Fibroblast of villous mesenchyme (primary cell): ENCODE data around the gene MFSD6. TPM values are rescaled to one million over a fixed set of nuclear protein-coding genes. Genes with fewer than 3 reads are reported as not detected.
A peak's percentile ranks its signal among the peaks of the same experiment; 100 is the strongest.
"Not testable (repeated sequence)": the region's sequence is repeated elsewhere in the genome, so short reads cannot be mapped to it uniquely, and the experiment has no call there.

ENCODE experiments used
- DNase-seq: peaks from one replicate; pipeline ENCODE4 v3.0.0-alpha.2; 2010; ENCODE audit warnings: low read depth
- H3K4me3 ChIP-seq: 2 replicates; pipeline ENCODE4 v1.5.1; 2011; ENCODE audit warnings: low read depth, mild to moderate bottlenecking, low read length
- total RNA-seq: library from RNA; depleted of rRNA; stranded (reverse); fragments of >200 nt; gene quantifications from 2 replicates; pipeline ENCODE4 v1.2.3, GENCODE V29; 2012
- TF ChIP-seq, protein P1 (sequence below): IDR thresholded peaks from 2 replicates; pipeline ENCODE4 v1.5.1; 2012; ENCODE audit warnings: low read depth, mild to moderate bottlenecking, low read length; ENCODE audit not compliant: insufficient read depth

Gene MFSD6
- total RNA-seq, 1 donor: 14.7 TPM

DNA sequence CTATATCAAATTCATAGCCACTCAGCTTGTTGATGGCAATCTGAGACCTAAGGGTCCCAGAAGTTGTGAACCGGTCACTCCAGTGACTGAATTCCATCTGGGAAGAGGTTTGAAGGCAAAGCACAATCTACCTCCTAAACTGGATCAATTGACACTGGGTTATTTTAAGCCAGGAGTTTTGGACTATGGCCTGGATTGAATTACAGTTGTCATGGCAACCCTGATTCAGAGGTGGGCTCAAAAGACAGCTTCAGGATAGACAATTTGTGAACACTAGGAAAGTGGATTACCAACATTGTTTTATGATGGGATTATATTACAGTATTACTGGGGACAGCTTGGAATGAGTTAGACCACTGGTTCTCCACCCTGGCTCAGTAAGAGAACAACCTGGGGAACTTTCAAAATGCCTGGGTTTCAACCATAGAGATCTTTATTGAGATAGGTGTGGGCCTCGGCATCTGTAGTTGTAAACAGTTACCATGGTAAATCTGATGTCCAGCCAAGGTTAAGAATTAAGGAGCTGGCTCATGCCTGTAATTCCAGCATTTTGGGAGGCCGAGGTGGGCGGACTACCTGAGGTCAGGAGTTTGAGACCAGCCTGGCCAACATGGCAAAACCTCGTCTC is 58.8 kb downstream of the MFSD6 start:
- no peak for DNase-seq
- TF ChIP-seq, protein P1, sequence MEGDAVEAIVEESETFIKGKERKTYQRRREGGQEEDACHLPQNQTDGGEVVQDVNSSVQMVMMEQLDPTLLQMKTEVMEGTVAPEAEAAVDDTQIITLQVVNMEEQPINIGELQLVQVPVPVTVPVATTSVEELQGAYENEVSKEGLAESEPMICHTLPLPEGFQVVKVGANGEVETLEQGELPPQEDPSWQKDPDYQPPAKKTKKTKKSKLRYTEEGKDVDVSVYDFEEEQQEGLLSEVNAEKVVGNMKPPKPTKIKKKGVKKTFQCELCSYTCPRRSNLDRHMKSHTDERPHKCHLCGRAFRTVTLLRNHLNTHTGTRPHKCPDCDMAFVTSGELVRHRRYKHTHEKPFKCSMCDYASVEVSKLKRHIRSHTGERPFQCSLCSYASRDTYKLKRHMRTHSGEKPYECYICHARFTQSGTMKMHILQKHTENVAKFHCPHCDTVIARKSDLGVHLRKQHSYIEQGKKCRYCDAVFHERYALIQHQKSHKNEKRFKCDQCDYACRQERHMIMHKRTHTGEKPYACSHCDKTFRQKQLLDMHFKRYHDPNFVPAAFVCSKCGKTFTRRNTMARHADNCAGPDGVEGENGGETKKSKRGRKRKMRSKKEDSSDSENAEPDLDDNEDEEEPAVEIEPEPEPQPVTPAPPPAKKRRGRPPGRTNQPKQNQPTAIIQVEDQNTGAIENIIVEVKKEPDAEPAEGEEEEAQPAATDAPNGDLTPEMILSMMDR: no peak
- no peak overlapping the region for H3K4me3 ChIP-seq

DNA sequence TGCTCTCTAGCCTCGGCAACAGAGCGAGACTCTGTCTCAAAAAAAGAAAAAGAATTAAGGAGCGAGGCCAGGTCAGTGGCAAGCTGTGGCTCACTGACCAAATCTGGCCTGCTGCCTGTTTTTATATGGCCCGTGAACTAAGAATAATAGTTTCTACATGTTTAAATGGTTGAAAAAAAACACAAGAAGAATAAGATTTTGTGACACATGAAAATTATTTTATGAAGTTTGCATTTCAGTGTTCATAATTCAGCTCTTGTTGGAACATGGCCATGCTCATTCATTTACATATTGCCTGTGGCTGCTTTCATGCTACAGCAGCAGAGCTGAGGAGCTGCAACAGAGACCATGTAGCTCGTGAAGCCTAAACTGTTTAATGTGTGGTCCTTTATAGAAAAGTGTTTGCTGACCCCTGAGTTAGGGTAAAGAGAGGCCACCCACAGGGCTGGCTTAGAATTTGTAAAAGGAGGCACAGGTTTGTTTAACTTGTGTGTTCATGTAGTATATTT is 59.5 kb downstream of the MFSD6 start:
- DNase-seq: peak; percentile 10
- TF ChIP-seq, protein P1: no peak
- H3K4me3 ChIP-seq: no peak overlapping the region

DNA sequence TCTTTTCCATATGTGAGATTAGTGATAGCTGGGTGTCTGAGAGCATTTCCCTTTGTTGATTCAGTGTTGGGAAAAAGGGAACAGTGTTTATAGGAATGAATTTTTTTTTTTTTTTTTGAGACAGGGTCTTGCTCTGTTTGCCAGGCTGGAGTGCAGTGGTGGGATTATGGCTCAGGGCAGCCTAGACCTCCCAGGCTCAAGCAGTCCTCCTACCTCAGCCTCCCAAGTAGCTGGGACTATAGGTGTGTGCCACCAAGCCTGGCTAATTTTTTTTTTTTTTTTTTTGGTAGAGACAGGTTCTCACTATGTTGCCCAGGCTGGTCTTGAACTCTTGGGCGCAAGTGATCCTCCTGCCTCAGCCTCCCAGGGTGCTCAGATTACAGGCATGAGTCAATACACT is 60.2 kb downstream of the MFSD6 start:
- not testable (repeated sequence) for H3K4me3 ChIP-seq, DNase-seq

DNA sequence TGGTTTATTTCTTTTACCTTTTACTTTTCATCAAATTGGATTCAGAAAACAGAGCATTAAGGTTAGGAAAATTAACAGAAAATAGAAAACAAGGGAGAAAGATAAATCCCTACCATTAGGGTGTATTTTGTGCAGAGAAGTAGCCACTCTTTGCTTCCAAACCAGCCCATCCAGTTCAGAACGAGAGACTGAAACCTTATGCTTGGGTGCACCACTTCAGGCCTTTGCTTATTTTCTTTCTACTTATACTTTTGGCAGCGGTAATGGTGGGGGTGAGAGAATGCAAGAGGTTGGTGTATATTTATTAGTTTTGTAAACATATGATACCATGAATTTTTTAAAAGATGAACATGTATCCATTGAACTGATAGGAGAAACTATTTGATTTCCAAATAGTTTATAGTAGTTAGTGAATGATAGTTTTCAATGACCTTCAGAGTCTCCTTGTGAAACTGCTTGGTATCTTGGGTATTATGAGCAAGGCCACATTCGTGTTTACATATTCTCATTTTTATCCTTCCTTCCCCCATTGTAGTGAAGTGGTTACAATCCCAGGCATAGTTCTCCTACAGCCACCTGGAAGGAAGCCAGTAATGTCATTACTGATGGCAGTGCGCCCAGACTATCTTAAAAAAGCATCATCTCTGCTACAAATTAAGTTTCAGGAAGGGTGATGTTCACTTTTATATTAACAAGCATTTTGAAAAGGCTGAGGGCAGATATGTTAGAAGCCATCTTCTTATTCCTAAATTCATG is 60.8 kb downstream of the MFSD6 start:
- DNase-seq: peak; percentile 95
- TF ChIP-seq, protein P1: no peak
- no peak overlapping the region for H3K4me3 ChIP-seq

DNA sequence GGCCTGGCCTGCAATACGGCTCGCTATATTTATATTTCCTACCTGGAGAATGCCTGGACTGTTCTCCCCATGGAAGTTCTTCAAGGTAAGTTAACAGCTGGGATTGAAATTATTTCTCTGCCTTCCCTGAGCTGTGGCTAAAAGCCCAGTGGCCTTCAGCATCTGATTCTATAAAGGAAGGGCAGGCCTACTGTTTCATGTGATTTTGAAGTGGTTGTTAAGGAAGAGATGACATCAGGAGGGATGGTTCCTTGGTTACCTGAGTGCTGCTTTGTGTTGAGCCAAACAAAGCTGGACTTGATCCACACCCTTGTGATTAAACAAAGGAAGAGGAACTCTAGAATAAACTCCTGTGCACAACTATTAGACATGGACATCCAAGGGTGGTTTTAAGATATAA is 61.6 kb downstream of the MFSD6 start:
- peak; percentile 57 for DNase-seq
- TF ChIP-seq, protein P1: no peak

DNA sequence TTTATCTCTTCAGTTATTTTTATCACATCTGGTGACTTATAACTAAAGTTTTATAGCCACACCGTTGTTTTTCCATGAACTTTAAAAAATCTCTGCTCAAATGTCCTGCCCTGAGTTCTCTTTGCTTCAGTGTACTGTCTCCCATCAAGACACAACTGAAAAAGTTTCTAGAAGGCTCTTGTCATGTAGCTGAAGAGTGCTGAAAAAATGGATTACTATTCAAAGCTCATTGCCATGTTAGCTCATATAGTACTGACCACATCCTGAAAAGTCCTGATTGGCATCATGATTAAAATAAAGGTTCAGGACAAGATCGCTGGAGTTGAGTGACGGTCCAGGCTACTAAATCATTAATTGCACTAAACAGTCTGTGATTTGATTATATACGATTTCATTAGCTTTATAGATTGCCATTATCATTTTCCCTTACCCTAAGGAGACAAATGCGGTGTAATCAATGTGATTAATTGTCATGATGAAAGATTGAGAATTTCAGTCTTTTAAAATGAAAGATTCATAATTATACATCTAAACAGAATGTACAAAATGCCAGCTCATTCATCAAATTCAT is 62.2 kb downstream of the MFSD6 start:
- DNase-seq: peak; percentile 23
- H3K4me3 ChIP-seq: no peak overlapping the region
- TF ChIP-seq, protein P1: no peak

More for the DNA sequence above, 61.6 kb downstream of the MFSD6 start:
- no peak overlapping the region for H3K4me3 ChIP-seq

DNA sequence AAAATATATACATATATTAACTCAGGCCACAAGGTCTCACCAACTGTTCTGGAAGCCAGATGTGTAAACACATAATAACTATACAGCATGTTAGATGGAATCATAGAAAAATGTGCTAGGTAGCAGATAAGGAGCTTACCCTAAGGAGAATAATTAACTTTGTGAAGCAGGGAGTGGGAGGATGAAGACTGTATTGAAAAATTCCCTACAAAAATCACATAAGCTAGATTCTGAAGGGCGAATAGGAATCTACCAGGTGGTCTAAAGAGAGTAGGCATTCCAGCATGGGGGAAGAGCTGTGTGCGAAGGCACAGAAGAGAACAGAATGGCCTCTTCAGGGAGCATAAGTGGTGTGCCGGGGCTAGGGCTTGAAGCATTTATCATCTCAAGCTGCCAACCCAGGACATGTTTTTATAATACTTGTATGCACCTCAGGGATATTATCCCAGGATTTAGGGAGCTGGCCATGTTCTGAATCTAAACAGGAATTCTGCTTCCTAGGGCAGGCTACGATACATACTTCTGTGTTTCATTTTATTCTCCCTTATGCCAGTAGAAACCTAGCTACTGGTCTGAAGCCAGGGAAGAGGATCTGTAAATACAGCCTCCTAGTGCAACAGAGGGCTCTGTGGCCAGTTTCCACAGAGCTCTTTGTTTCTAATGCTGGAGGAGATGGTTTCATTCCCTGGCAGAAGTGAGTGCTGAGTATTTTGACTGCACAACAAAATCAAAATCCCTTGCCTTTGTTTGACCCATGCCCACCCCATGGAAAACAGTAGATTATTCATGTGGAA is 69.7 kb downstream of the MFSD6 start:
- no peak overlapping the region for H3K4me3 ChIP-seq
- DNase-seq: peak; percentile 11
- TF ChIP-seq, protein P1: no peak
